Hematopoietic multipotent progenitor cell treated with erythropoietin and hydrocortisone succinate and interleukin-3 and kit ligand, for 8 days (in vitro differentiated cells): Measurements from ENCODE around the gene GRAMD1B.

Source experiments
- DNase-seq: peaks from one replicate; pipeline ENCODE4 v3.0.0-alpha.2; 2015

Gene GRAMD1B

DNA sequence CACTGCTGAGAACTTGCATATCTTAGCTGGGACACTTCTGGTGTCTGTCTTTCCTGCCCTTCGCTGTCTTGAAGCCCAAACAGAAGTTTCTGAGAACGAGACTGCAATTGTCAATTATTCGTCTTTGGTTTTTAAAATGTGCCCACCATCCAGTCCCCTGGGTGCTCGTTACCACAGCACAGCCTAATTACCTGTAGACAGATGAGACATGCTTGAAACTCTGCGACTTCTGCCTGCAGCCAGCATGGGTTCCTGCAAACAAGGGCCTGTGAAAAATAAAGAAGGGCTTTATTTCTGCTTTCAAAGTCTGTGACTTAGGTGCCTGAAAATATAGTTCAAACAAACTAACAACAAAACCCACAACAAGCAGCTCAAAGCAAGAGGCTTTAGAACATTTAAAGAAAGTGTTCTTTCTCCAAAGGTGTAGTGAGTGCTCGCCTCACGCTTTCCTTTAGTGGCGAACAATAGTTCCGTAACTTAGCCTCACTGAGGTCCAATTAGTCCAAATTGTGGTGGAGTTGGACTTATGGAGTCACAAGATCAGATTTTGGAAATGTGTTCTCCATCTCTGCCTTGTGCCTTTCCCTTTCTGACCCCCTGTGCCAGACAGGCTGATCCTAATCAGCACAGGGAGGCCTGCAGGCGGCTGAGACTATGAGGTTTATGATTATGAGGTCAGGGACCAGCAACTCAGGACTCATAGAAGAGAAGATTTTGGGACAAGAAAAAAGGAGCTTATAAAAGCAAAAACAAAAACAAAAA, 20.4 kb upstream of the GRAMD1B start:
- no peak for DNase-seq

DNA sequence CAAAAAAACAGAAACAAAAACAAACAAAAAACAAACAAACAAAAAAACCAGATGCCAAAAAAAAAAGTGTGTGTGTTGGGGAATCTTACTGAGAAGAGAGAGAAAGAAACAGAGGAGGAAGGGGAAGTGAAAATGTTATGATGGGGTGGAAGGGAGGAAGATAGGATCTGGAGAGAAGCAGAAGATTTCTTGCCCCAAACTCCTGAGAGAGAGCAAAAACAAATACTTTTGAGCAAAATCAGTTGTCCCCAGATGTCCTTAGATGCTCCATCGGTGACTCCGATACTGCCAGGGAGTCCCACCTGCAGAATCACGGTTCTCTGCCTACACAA, 19.9 kb upstream of the GRAMD1B start:
- no peak for DNase-seq

DNA sequence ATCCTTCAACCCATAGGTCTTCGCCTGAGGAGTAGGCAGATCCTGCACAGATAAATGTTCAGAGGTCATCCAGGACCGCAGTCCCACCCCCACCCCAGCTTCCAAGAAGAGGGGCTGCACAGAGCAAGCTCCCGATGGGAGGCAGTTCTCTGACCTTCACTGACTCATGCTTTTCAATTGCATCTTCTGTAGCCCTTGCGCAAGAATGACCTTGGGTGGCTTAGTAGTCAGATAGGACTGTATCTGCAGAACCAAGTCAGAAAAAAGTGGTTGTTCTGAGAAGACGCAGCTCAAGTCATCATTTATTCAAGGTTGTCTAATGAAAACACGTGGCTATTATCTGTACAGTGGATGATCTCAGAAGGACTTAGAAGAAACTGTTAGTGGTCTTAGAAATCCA, 16.4 kb upstream of the GRAMD1B start:
- no peak for DNase-seq

DNA sequence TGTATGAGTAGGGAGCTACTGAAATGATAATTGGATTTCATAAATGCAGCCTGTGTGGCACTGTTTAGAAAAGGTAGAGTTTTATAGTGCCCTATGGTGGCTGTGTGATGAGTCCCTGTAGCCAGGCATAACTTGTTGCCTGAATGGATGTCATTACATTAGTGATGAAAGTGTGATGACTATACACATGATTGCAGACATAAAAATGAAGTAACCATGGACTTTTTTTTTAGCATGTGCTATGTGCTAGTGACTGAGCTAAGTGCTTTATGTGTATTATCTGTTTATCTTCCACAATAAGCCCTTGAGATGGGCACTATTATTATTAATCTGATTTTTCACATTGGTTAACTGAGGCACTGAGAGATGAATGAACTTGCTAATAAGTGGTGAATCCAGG, 13.5 kb upstream of the GRAMD1B start:
- DNase-seq, result no peak

DNA sequence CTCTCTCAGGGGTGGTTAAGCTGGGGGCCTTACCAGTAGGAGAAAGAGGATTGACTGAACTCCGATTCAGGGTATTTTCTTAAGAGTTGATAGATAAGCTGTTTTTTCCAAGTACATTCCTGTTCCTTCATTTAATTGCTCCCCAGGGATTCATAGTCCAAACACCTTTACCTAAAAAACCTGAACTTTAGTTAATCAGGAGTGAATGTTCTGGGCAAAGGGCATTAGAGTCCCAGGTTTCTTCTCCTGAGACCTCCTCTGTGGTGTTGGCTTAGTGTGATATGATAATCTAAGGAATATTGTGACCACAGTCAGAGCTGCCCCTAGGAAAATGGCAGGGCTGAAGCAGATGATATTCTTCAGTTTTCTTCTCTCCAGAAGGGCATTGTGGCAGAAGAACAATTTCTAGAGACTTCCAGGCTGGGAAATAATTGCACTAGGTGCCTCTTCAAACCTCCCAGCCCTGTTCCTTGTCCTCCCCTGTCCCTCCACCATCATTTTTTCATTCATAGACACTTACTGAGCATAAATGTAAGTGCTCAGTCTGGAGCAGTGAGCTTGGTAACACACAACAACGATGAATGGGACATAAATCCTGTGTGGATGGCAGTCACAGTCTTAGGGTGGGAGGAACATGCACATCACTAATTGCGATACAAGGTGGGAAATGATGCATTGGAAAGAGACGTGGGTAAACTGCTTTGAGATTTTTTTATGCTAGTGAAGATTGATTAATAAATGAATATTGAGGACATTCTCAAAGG, 11.5 kb upstream of the GRAMD1B start:
- no peak for DNase-seq

DNA sequence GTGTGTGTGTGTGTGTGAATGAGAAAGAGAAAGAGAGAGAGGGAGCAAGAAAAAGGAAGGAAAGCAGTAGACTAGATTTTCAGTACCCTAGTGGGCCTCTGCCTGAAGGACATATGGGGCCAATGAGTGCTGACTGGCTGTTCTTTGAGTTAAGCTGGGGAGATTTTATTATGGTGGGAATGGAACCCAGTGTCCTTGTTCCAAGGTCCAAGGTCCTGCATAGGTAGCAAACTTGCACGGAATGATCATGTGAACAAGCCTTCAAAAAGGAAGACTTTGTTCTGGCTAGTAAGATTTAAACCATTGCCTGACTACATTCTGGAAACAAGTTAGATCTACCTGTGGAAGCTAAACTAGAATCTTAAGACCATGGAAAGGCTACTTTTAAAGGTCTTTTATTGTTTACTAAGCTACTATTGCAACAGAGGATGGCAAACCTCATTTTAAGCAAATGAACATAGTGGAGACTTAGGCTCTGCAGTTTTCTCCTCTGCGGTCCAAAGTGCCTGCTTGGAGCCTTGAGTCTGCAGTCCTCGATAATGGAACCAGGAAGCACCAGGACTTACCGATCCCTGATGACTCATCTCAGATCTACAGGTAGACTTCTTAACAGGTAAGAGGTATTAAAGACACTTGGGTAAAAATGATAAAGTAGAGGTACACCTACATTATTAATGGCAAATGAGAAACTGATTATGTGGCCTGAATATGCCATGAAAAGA, 10.2 kb upstream of the GRAMD1B start:
- DNase-seq, result no peak

DNA sequence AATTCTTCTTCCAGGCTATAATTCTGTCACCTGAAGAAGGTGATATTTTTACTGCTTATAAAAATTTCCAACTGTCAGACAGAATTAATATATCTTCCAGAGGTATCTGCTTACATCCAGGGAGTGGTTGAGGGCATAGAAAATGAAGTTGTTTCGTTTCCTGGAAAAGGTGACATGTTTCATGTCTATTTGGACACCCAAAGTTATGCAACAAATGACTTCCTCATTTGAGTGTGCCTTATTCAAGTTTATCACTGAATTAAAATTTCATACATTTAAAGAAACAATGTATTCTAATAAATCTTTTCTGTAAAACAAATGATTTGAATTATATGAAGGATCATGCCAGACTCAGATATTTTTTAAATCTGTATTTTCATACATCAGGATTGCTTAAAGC, 8.5 kb upstream of the GRAMD1B start:
- DNase-seq, result peak; percentile 9

DNA sequence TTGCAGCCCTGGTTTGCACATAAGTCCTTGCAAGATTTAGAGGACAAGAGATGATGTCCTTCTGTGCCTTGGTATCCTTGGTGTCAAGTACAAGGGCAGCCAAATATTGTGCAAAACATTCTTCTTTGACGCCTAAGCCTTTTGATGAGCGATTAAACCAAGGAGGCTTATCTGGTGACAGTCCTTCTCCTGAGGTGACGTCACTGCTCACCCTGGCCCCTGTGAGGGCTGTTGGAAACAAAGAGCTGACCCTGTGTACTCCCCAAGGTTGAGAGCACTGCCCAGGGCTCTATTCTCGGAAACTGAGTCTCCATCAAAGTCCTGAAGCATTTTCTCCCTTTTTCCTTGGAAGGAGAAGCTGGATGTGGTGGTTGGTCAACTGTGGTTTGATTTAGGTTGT, 4.7 kb upstream of the GRAMD1B start:
- DNase-seq, result no peak

DNA sequence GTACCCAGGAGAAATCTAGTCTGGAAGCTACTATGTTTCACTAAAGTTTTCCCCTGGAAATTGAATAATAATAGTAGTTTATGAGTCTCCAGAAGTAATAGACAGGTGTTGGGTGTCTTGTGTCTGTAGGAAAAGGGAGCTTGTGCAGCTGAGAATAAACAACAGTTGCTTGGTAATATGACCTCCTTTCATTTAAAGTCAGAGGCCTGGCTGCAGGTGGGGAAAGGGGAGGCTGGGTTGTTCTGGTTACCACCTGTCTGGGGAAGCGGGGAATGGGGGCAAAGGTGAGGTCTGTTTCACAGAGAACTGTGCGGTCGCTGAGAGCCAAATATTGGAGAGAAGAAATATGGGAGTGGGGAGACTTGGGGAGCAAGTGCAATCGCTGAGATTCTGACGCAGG, 3.3 kb upstream of the GRAMD1B start:
- no peak for DNase-seq

DNA sequence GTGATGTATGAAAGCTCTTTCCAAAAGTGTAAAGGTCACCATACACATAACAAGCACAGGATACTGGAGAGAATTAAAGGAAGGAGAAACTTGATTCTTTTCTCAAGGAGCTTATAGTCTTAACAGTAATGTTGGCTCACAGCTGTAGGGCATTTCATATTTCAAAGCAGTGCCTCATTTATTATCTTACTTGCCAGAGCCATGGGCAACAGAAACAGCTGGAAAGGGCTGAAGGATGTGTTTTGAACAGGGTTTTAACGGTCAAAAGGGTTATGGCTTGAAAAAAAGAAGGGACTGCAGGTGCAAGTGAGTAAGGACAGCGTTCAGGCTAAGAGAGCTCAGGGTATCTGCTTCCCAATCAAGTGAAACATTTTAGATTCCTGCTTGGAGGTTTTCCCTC, 2.7 kb upstream of the GRAMD1B start:
- DNase-seq, result no peak

DNA sequence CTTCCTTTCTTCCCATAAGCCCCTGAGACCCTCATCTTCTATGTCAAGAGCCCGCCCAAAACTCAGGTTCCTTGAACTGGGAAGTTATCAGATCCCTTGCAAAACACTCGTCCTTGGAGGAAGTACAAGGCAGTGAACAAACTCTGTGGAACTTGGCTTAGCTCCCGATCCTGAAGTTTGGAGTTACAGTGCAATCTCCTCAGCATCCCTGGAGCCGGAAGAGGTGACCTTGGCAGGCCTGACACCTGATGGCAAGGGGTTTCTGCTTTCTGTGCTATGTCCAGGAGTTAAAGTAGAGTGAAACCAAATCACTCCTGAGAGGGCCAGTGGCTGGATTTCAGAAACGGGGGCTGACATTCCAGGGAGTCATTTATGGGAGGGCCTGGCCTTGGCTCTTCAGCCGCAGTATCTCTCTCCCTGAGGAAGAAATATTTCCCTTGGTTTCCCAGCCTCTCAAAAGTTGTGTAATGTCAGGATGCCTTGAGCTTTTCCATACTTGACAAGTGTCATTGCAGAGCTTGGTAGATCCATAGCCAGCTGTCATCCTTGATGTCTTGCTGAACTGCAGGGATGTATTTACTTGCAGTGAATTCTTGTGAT, 1.9 kb upstream of the GRAMD1B start:
- DNase-seq, result no peak

DNA sequence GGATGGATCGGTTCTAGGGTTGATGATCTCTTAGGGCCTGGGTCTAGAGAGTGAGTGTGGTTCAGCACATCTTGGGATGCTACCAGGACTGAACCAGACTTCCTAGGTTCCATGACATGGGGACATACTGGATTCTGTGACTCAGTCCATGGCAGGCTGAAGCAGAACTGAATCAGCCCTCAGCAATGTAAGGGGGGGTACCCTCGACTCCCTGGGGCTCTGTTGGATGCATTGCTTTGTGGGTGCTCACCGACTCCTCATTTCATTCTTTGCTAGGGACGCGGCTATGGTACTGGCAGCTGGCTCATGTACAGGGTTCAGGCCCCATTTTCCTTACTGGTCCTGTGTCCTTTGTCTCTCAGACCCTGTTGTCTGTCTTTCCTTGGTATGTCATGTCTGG, 733 bp upstream of the GRAMD1B start:
- DNase-seq, result no peak

DNA sequence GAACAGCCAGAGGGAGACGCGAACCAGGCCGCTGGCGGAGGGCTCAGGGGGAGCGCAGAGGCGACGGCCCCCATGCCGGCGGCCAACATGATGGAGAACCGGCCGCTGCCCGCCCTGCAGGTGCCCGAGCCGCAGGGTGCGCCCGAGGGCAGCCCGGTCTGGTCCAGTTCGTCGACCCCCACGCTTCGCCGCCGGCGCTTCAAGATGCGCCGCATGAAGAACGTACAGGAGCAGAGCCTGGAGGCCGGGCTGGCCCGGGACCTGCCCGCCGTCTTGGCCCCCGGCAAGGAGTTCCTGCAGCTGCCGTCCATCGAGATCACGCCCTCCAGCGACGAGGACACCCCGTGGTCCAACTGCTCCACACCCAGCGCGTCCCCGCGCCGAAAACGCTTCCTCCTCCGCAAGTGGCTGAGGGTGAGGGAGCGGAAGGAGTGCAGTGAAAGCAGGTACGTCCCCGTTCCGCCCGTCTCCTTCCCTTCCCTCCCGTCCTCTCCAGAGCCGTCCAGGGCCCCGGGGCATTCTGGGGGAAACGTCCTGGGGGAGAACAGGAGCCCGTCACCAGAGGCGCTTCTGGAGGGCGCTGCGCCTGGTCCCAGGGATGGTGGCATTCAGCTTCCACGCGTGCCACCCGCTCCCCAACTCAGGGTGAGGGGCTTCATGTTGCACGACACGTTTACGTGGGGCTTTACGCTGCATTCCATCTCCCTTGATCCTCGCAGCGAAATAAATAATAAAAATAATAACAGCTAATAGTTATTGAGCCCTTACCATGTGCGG, 840 bp downstream of the GRAMD1B start:
- no peak for DNase-seq

DNA sequence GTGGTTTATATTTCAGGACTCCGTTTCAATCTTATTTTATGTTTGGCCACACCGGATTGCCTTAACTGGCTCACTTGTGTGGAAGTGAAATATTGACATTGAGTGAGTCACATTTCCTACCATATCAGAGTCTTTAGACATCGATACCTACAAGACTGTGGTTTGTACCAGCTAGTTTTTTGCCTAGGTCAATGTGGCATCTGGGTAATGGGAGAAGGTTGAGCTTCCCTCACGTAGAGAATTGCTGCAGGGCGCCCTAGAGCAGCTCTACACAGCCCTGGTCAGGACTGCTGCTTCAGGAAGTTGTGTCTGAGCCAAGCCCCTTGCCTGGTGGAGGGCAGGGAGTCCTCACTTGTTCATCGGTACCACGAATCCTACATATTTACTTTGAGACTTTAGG, 1.6 kb downstream of the GRAMD1B start:
- DNase-seq, result no peak

DNA sequence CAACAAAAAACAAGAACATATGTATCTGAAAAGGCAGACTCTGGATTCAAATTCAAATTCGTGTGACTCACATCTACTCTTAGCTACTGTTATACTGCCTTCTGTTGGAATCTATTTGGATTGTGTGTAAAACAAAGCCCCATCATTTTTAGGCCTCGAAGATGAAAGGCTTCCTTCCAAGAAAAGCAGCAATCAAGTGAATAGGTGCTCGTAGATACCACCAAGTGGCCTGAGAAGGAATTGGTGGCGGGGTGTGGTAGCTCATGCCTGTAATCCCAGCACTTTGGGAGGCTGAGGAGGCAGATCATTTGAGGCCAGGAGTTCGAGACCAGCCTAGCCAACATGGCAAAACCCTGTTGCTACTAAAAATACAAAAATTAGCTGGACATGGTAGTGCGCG, 4.2 kb downstream of the GRAMD1B start:
- DNase-seq, result no peak

DNA sequence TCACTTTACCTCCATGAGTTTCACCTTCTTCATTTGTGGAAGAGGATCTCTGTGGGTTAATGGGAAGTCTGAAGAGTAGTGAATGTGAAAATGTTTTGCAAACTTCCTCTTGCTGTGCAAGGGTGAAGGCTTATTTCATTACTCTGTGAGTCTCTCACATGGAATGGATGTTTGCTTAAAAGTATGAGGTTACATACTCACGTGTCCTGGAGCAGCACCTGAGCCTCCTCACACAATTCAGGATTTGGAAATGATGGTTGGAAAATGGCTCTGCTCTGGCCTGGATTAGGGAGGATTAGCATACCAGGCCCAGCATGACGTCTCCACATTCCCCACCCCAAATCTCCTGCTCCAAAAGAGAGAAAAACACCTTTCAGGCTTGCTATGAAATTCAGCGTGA, 4.8 kb downstream of the GRAMD1B start:
- no peak for DNase-seq

DNA sequence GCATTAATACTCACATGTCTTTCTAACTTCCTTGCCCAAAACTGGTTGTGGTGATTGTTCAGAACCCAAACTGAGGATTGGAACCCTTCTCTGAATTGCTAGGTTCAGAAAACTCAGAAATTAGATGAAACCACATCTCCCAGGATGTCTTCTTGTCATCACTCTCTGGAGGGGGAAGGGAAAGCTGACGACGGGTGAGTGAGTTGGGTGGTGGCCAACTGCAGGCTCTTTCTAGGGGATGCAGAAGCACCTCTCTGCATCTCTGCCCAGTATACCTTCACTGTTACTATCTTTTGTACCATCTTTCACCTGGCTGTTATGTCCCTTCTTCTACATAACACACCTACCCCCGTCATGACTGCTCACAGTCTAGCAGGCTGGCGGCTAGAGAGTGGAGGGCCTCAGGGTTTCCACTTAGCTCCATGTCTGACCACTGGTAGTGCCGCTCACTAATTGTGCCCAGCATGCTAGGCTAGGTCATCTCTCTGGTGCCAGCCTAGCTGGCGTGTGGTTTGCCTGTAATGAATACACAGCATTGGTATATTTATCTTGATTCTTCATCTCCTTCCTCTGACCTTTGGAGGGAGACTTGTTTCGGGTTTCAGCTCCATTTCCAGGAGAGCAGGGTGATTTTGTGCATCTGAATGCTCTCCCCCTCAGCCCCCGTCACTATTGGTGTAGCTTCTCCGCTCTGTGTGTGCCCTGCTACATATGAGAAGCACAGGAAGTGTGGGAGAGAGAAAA, 7.3 kb downstream of the GRAMD1B start:
- no peak for DNase-seq

DNA sequence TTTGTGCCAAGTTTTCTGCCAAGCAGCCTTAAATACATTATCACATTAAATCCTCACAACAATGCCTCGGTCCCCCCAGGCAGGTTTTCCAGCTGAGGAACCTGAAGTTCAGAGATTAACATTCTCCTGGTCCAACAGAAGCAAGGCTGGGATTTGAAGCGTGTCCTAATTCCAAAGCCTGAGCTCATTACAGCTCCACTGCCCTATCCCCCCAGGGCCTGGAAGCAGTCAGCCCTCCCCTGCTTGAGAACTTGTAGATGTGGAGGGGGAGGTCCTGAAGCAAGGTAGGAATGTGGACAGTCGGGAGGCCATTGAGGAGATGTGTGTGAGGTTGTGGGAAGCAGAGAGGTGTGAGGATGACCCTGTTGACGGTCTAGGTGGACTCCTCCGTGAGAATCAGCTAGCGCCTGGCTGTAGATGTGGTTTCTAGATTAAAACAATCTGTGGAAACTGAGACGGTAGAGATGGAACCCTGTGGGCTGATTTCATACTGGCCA, 8.1 kb downstream of the GRAMD1B start:
- no peak for DNase-seq

DNA sequence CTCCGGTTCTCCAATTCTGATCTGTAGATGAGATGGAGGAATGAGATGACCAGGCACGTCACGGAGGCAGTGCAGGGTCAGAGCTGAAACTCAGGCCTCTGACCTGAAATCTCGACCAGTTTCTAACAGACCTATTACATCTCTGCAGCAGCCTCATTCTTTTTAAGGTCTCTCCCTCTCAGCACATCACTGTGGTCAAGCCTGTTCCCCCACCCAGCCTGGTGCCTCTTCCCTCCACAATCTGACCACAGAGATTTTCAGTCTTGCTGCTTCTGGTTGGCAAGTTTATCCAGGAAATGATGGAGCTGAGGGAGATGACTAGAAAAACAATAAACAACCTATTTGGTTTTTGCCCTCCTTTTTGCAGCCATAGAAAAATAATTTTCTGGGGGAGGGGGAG, 9.5 kb downstream of the GRAMD1B start:
- DNase-seq, result no peak

DNA sequence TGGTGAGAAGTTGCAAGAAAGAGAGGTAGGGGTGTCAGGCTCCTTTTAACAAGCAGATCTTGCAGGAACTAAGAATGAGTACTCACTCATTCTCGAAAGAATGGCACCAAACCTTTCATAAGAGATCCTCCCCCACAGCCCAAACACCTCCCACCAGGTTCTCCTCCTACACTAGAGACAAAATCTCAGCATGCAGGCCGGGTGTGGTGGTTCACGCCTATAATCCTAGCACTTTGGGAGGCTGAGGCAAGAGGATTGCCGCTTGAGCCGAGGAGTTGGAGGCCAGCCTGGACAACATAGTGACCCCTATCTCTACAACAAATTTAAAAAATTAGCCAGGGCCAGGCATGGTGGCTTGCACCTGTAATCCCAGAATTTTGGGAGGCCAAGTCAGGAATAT, 11.1 kb downstream of the GRAMD1B start:
- no peak for DNase-seq

DNA sequence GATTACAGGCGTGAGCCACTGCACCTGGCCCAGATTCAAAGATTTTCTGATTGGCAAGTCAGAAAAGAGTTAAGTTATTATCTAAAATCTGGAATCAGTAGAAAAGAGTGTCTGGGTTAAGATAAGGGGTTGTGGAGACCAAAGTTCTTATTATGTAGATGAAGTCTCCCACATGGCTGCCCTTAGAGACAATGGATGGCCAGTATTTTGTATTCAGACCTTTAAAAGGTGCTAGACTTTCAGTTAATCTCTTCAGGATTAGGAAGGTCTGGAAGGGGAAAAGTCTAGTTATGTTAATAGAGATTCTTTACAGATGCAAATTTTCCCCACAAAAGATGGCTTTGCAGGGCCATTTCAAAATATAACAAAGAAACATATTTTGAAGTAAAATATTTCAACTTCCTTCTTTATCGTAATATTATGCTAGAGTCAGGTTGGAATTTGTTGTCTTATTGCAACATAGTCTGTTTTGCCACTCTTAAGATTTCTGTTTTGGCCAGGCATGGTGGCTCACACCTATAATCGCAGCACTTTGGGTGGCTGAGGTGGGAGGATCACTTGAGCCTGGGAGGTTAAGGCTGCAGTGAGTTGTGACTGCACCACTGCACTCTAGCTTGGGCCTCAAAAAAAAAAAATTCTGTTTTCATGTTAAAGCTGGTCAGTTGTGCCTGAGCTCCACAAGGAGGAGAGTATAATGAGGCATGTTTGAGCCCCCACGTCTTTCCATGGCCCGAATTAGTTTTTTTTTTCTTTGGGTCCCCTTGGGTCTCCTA, 14.0 kb downstream of the GRAMD1B start:
- DNase-seq, result no peak
